H54 (cell line): Measurements from ENCODE around the gene GARS1.
A peak's percentile ranks its signal among the peaks of the same experiment; 100 is the strongest.

Experiments
- DNase-seq: peaks from one replicate; pipeline ENCODE4 v3.0.0; 2011; ENCODE audit warnings: low spot score, mixed read lengths; ENCODE audit not compliant: insufficient read length
- FAIRE-seq: peaks from 3 replicates; lab custom pipeline; 2011; peaks lifted over from hg19 to GRCh38; lab: Jason Lieb, UNC
- POLR2A ChIP-seq: IDR thresholded peaks from 2 replicates; pipeline ENCODE4 v1.6.1; 2011; ENCODE audit warnings: low read depth, mild to moderate bottlenecking, low read length

The GARS1 gene

GRCh38 chr7:30660331-30661255, 65.9 kb downstream of the GARS1 start:
- DNase-seq (no peak), FAIRE-seq (no peak)
- TF ChIP-seq POLR2A = no peak

- TF ChIP-seq POLR2A = no peak
These were observed 67.2 kb downstream of the GARS1 start for GRCh38 chr7:30661926-30662325.

DNA sequence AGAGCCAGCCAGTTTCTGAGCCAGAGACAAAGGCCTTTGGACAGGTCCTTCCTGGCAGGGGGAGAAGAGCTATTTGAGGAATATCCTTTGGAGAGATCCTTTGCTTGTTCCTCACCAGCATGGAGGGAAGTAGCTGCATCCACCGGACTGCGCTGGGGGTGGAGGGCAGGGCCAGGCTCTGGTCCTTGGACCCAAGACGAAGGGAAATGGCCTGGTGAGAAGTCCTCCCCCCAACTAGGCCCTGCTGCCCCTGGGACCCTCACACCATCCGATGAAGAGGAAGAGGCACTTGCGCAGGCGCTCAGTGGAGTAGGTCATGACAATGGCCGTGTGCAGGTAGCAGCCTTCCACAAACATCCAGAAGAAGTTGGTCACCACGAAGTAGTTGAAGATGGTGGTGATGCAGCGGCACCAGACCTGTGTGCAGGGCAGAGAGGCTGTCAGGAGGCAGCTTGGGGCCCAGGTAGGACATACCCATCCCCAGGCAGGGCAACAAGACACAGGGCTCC, 67.8 kb downstream of the GARS1 start:
- FAIRE-seq (no peak), DNase-seq (no peak)
- no peak for TF ChIP-seq POLR2A

More at GRCh38 chr7:30661926-30662325, 67.2 kb downstream of the GARS1 start:
- DNase-seq (no peak), FAIRE-seq (no peak)

- DNase-seq = no peak
- TF ChIP-seq POLR2A = no peak
- no peak for FAIRE-seq
These were observed 68.7 kb downstream of the GARS1 start for GRCh38 chr7:30663414-30663813.

- FAIRE-seq = no peak
These were observed 69.7 kb downstream of the GARS1 start for GRCh38 chr7:30664184-30664885.

GRCh38 chr7:30665043-30665442, 70.4 kb downstream of the GARS1 start:
- no peak for TF ChIP-seq POLR2A

More at GRCh38 chr7:30664184-30664885, 69.7 kb downstream of the GARS1 start:
- TF ChIP-seq POLR2A = no peak
- no peak for DNase-seq

GRCh38 chr7:30665449-30665848, 70.8 kb downstream of the GARS1 start:
- no peak for TF ChIP-seq POLR2A
- FAIRE-seq = no peak
- no peak for DNase-seq

More at GRCh38 chr7:30665043-30665442, 70.4 kb downstream of the GARS1 start:
- FAIRE-seq = no peak
- DNase-seq = no peak

DNA sequence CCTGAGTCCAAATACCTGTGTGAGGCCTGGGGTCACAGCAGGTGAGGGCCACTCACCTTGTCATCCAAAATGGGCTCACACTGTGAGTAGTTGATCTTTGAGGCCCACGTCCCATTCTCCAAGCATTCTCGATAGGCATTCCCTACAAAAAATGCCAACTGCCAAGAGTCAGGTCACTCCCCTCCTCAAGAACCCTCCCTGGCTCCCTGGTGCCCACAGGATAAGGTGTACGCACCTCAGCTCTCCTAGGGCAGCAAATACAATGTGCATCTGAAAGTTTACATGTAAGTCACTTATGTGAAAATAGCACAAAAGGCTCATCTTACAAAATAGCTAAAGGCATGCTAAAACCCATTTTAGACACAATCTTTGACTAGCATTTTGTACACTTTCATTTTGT, 72.5 kb downstream of the GARS1 start:
- no peak for TF ChIP-seq POLR2A
- no peak for FAIRE-seq
- DNase-seq = no peak

GRCh38 chr7:30668102-30668501, 73.4 kb downstream of the GARS1 start:
- no peak for DNase-seq
- no peak for FAIRE-seq
- no peak for TF ChIP-seq POLR2A

DNA sequence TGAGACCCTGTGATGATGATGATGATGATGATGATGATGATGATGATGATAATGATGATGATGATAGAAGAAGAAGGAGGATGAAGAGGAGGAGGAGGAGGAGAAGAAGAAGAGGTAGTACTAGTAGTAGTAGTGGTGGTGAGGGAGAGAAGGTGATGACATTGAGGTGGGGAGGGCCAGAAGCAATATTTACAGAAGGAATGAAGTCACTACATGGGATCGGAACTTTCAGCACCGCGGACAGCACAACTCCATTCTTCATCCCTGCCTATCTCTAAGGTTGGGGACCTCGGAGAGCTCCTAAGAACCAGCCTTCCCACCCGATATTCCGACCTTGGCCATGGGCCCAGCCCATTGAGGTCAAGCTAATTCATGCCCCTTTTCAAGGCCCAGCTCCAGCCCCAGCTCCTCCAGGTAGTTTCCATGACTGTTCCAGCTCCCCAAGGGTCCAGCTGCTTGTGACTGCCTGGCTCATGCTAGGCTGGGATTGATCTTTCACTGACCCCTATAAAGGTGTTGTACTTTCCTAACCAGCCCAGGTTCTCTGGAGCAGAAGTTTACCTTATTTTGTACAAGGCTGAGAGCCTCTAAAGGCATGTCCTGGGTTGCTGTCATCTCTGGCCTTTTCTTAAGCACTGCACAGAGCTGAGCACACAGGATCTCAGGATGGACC, 77.3 kb downstream of the GARS1 start:
- FAIRE-seq (no peak), DNase-seq (peak; percentile 85)
- TF ChIP-seq POLR2A = no peak

- no peak for FAIRE-seq
- DNase-seq = no peak
These were observed 79.7 kb downstream of the GARS1 start for GRCh38 chr7:30674420-30674819.

DNA sequence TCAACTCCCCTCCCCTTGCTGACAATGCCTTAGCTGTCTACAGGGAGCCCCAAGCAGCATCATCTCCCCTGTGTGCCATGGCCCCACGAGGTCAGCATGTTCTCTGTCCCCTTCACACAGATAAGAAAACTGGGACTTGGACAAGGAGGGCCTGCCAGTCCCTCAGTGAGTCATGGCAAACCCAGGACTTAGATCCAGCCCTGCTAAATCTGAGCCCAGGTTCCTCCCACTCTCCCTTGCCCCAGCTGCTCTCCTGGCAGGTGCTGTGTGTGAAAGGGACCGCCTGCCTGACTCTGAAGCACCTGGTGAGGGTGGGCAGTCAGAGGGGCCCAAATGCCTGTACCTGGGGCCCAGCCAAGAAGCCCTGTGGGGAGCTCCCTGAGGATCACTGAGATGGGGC, 80.2 kb downstream of the GARS1 start:
- DNase-seq = no peak
- no peak for TF ChIP-seq POLR2A
- FAIRE-seq = no peak

More at GRCh38 chr7:30674420-30674819, 79.7 kb downstream of the GARS1 start:
- no peak for TF ChIP-seq POLR2A

GRCh38 chr7:30678805-30679204, 84.1 kb downstream of the GARS1 start:
- DNase-seq (no peak), FAIRE-seq (no peak)
- TF ChIP-seq POLR2A = no peak
